K562 (cell line): ENCODE data around the gene VARS1. TPM values are rescaled to one million over a fixed set of nuclear protein-coding genes. Genes with fewer than 3 reads are reported as not detected.

Experiments used
- L3MBTL2 ChIP-seq: fragments of 450-650 bp; IDR thresholded peaks from 2 replicates; pipeline ENCODE4 v1.6.1; 2016; ENCODE audit warnings: mild to moderate bottlenecking, moderate library complexity
- MLLT1 ChIP-seq, 2 experiments: fragments of 450-650 bp; IDR thresholded peaks; 2 replicates each; pipeline ENCODE4 v1.6.1; 2016
- NR2C1 ChIP-seq, 2 experiments: fragments of 450-650 bp; IDR thresholded peaks; 2 replicates each; pipeline ENCODE4 v1.6.1; 2017; ENCODE audit warnings: mild to moderate bottlenecking in 2 of 2, antibody characterized with exemption in 1 of 2, inconsistent platforms in 1 of 2, missing compliant biosample characterization in 1 of 2, missing genetic modification characterization in 1 of 2
- POLR2B ChIP-seq: fragments of 450-650 bp; IDR thresholded peaks from 2 replicates; pipeline ENCODE4 v1.6.1; 2018; ENCODE audit warnings: low read depth; ENCODE audit not compliant: partially characterized antibody
- RBM25 ChIP-seq: fragments of 200-400 bp; formaldehyde crosslinking; IDR thresholded peaks from 2 replicates; pipeline ENCODE4 v1.6.1; 2018; ENCODE audit warnings: low read length, low read depth, moderate library complexity; ENCODE audit not compliant: severe bottlenecking
- SP1 ChIP-seq: sonication (generic); formaldehyde crosslinking; IDR thresholded peaks from 2 replicates; pipeline ENCODE4 v1.8.1; 2022; ENCODE audit warnings: mild to moderate bottlenecking, missing genetic modification reagents
- USF1 ChIP-seq: sonication (generic); formaldehyde crosslinking; IDR thresholded peaks from 2 replicates; pipeline ENCODE4 v1.9.0; 2022; ENCODE audit warnings: mild to moderate bottlenecking, missing genetic modification reagents
- ZBTB49 ChIP-seq: sonication (generic); formaldehyde crosslinking; IDR thresholded peaks from 2 replicates; pipeline ENCODE4 v1.8.0; 2022; ENCODE audit warnings: missing genetic modification reagents, mild to moderate bottlenecking, borderline replicate concordance
- ZNF436 ChIP-seq: fragments of 250-450, 450-650 bp; sonication (Bioruptor Pico); formaldehyde crosslinking; IDR thresholded peaks from 2 replicates; pipeline ENCODE4 v1.7.0; 2020; ENCODE audit warnings: mild to moderate bottlenecking
- ZNF512 ChIP-seq: IDR thresholded peaks from 2 replicates; pipeline ENCODE4 v1.6.1; 2016; ENCODE audit warnings: missing genetic modification characterization, missing compliant biosample characterization
- ZSCAN32 ChIP-seq: fragments of 450-650 bp; formaldehyde crosslinking; IDR thresholded peaks from 2 replicates; pipeline ENCODE4 v1.4.0; 2020; ENCODE audit warnings: mild to moderate bottlenecking, moderate library complexity
- polyA plus RNA-seq, 8 experiments: library from polyadenylated mRNA; depleted of rRNA in 4 of 8; stranded (reverse) in 5 of 8; unstranded in 3 of 8; fragments of >200 nt; fragmentation: Nextera tagmentation in 2 of 8; fragmentation: Illumina TruSeq in 1 of 8; extraction: Ambion mirVana in 2 of 8; extraction: Trizol in 1 of 8; gene quantifications; 2 replicates each; pipeline versions ENCODE4 v1.2.1 to v1.2.3, GENCODE V29; 2011 to 2014; ENCODE audit warnings: inconsistent platforms in 1 of 8, missing spikeins in 1 of 8
- total RNA-seq, 7 experiments: library from RNA; depleted of rRNA in 6 of 7; stranded (reverse); fragments of >200 nt in 6 of 7; fragmentation: Illumina TruSeq in 2 of 7; extraction: Trizol in 2 of 7; gene quantifications; 2 replicates each; pipeline versions ENCODE4 v1.2.1 to v1.2.3, GENCODE V29; 2011 to 2021; ENCODE audit warnings: low replicate concordance in 1 of 7

VARS1 gene
- total and polyA plus RNA-seq, 9 of the 15 experiments (the other 6 are each of a cell fraction or from before 2014, with no cell fraction given) = 2.9 to 488 (median 130) TPM

GRCh38 chr6:31815025-31815838 is 19.7 kb upstream of the VARS1 start, which contains the start of the genes HSPA1A and HSPA1L (continued):
- TF ChIP-seq ZBTB49 = no peak
- TF ChIP-seq L3MBTL2 = peak; percentile 77
- peak; percentile 97 to 98 for TF ChIP-seq MLLT1 (IDR thresholded peaks at IDR 0.05)
- peak; percentile 66; the same call in 1 of the 2 replicates for TF ChIP-seq ZSCAN32 (CRISPR knock-in tag)
- peak; percentile 100 for TF ChIP-seq POLR2B
- TF ChIP-seq RBM25 = peak; percentile 75
- TF ChIP-seq ZNF436 (CRISPR knock-in tag) = peak; percentile 70
- no peak for TF ChIP-seq NR2C1 (IDR thresholded peaks at IDR 0.05)
- no peak for TF ChIP-seq NR2C1 (tag; IDR thresholded peaks at IDR 0.05)
- peak; percentile 93 for TF ChIP-seq SP1 (CRISPR knock-in tag)
- no peak; the same call in 1 of the 2 replicates for TF ChIP-seq USF1
- TF ChIP-seq ZNF512 (tag) = no peak
